ENCODE measurements around the gene VPS13A. TPM values are rescaled to one million over a fixed set of nuclear protein-coding genes. Genes with fewer than 3 reads are reported as not detected.

Gene VPS13A
- total and polyA plus RNA-seq, 2 of the 13 experiments (the other 11 are each of a cell fraction or from before 2014, with no cell fraction given): 20.4 to 20.7 TPM

DNA sequence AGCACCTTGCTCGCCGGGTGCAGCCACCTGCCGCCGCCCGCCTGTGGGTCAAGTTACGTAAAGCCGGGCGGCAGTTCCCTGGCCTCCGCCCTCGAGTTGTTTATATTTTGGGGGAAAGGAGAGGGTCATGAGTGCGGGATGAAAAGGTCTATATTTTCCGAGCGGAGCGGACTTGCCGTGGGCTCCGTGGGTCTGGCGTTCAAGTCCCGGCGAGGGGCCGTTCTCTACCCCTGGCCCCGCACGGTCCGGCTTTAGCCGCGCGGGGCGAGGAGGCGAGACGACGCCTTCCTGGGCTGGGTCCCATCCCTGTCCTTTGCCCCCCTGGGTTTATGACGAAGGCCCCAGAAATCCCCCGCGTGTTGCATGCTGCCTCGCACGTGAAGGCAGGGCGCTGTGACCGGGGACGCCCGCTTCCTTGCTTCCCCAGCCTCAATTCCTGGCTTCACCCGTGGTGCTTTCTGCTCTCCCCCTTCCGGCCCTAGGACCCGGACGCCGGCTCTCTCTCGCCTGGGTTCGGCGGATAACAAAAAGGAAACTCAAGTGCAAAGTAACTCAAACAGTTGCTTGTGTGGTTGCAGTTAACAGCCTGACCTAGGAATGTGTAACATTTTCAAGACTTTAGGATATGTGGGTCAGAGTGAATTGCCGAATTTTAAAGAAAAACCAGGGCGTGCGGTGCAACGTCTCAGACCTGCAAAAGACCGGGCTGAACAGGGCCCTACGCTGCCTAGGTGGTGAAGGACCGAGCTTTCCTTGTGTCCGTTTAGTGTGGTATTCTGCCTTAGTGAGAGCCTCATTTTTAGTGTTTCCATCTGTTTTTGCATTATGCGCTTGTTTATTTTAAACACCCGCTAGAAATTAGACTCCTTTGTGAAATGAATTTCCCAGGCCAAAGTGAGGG, 810 bp downstream of the VPS13A start (continued):
- TF ChIP-seq, protein P1, sequence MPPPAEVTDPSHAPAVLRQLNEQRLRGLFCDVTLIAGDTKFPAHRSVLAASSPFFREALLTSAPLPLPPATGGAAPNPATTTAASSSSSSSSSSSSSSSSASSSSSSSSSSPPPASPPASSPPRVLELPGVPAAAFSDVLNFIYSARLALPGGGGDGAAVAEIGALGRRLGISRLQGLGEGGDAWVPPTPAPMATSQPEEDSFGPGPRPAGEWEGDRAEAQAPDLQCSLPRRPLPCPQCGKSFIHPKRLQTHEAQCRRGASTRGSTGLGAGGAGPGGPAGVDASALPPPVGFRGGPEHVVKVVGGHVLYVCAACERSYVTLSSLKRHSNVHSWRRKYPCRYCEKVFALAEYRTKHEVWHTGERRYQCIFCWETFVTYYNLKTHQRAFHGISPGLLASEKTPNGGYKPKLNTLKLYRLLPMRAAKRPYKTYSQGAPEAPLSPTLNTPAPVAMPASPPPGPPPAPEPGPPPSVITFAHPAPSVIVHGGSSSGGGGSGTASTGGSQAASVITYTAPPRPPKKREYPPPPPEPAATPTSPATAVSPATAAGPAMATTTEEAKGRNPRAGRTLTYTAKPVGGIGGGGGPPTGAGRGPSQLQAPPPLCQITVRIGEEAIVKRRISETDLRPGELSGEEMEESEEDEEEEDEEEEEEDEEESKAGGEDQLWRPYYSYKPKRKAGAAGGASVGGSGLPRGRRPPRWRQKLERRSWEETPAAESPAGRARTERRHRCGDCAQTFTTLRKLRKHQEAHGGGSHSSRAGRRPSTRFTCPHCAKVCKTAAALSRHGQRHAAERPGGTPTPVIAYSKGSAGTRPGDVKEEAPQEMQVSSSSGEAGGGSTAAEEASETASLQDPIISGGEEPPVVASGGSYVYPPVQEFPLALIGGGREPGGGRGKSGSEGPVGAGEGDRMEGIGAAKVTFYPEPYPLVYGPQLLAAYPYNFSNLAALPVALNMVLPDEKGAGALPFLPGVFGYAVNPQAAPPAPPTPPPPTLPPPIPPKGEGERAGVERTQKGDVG (CRISPR knock-in tag; IDR thresholded peaks at IDR 0.05; ENCODE audit: borderline replicate concordance): peak; percentile 55; the same call in 1 of the 2 replicates
- TF ChIP-seq REL (CRISPR knock-in tag; conservative IDR thresholded peaks at IDR 0.05) (0 out of 2 replicates have a peak, but pooled peaks have one; percentile 24), PITX1 (CRISPR knock-in tag; IDR thresholded peaks at IDR 0.05) (0 out of 2 replicates have a peak, but pooled peaks have one; percentile 54), ZNF563 (CRISPR knock-in tag; IDR thresholded peaks at IDR 0.05) (peak; percentile 72), NR1H2 (CRISPR knock-in tag; IDR thresholded peaks at IDR 0.05; ENCODE audit: borderline replicate concordance, low read depth) (peak; percentile 28; the same call in 1 of the 2 replicates), ZNF839 (CRISPR knock-in tag; IDR thresholded peaks at IDR 0.05; ENCODE audit: borderline replicate concordance) (peak; percentile 77), ZNF441 (CRISPR knock-in tag; IDR thresholded peaks at IDR 0.05; ENCODE audit: borderline replicate concordance) (peak; percentile 14; the same call in 1 of the 2 replicates), ZNF761 (CRISPR knock-in tag; conservative IDR thresholded peaks at IDR 0.05) (0 out of 2 replicates have a peak, but pooled peaks have one; percentile 21), TARDBP (CRISPR knock-in tag; IDR thresholded peaks at IDR 0.05) (no peak), HDAC1 (CRISPR knock-in tag; IDR thresholded peaks at IDR 0.05) (peak; percentile 13; the same call in 1 of the 2 replicates), ZNF782 (CRISPR knock-in tag; IDR thresholded peaks at IDR 0.05; ENCODE audit: borderline replicate concordance) (no peak), ZBTB38 (CRISPR knock-in tag; IDR thresholded peaks at IDR 0.05) (peak; percentile 63; the same call in 1 of the 2 replicates), SRY (CRISPR knock-in tag; IDR thresholded peaks at IDR 0.05) (0 out of 2 replicates have a peak, but pooled peaks have one; percentile 0), ZNF772 (CRISPR knock-in tag; IDR thresholded peaks at IDR 0.05) (peak; percentile 76; the same call in 1 of the 2 replicates), ZNF678 (CRISPR knock-in tag; IDR thresholded peaks at IDR 0.05) (0 out of 2 replicates have a peak, but pooled peaks have one; percentile 65), ZSCAN20 (CRISPR knock-in tag; IDR thresholded peaks at IDR 0.05; ENCODE audit: borderline replicate concordance) (peak; percentile 26; the same call in 1 of the 2 replicates), ZNF547 (CRISPR knock-in tag; IDR thresholded peaks at IDR 0.05) (no peak)
- TF ChIP-seq, protein P2, sequence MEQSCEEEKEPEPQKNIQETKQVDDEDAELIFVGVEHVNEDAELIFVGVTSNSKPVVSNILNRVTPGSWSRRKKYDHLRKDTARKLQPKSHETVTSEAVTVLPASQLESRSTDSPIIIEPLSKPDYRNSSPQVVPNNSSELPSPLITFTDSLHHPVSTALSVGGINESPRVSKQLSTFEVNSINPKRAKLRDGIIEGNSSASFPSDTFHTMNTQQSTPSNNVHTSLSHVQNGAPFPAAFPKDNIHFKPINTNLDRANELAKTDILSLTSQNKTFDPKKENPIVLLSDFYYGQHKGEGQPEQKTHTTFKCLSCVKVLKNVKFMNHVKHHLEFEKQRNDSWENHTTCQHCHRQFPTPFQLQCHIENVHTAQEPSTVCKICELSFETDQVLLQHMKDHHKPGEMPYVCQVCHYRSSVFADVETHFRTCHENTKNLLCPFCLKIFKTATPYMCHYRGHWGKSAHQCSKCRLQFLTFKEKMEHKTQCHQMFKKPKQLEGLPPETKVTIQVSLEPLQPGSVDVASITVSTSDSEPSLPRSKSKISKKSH (CRISPR knock-in tag; IDR thresholded peaks at IDR 0.05; ENCODE audit: borderline replicate concordance): peak; percentile 75; the same call in 1 of the 2 replicates
- TF ChIP-seq, protein P3, sequence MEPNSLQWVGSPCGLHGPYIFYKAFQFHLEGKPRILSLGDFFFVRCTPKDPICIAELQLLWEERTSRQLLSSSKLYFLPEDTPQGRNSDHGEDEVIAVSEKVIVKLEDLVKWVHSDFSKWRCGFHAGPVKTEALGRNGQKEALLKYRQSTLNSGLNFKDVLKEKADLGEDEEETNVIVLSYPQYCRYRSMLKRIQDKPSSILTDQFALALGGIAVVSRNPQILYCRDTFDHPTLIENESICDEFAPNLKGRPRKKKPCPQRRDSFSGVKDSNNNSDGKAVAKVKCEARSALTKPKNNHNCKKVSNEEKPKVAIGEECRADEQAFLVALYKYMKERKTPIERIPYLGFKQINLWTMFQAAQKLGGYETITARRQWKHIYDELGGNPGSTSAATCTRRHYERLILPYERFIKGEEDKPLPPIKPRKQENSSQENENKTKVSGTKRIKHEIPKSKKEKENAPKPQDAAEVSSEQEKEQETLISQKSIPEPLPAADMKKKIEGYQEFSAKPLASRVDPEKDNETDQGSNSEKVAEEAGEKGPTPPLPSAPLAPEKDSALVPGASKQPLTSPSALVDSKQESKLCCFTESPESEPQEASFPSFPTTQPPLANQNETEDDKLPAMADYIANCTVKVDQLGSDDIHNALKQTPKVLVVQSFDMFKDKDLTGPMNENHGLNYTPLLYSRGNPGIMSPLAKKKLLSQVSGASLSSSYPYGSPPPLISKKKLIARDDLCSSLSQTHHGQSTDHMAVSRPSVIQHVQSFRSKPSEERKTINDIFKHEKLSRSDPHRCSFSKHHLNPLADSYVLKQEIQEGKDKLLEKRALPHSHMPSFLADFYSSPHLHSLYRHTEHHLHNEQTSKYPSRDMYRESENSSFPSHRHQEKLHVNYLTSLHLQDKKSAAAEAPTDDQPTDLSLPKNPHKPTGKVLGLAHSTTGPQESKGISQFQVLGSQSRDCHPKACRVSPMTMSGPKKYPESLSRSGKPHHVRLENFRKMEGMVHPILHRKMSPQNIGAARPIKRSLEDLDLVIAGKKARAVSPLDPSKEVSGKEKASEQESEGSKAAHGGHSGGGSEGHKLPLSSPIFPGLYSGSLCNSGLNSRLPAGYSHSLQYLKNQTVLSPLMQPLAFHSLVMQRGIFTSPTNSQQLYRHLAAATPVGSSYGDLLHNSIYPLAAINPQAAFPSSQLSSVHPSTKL (CRISPR knock-in tag; IDR thresholded peaks at IDR 0.05): peak; percentile 4; the same call in 1 of the 2 replicates

Data from HepG2 (cell line).